GM23338 (cell line): ENCODE data around the gene SMTNL2. TPM values are rescaled to one million over a fixed set of nuclear protein-coding genes. Genes with fewer than 3 reads are reported as not detected.

Experiments
- ATAC-seq: fragments of 200-7000 bp; cut with Tn5 transposase; 3 replicates; pipeline ENCODE4 v1.9.1; 2020
- DNase-seq: peaks from one replicate; pipeline ENCODE4 v3.0.0-alpha.2; 2015; ENCODE audit warnings: low spot score
- H2AFZ ChIP-seq: fragments of 200-600 bp; sonication (generic); 2 replicates; pipeline ENCODE4 v1.8.0; 2016; ENCODE audit warnings: antibody characterized with exemption, mild to moderate bottlenecking, moderate library complexity
- H3F3A ChIP-seq: fragments of 200-600 bp; sonication (generic); replicated peaks from 2 replicates; pipeline ENCODE4 v1.8.0; 2017; ENCODE audit warnings: antibody characterized with exemption, mixed run types, low read depth
- H3K27ac ChIP-seq: fragments of 200-600 bp; sonication (generic); 2 replicates; pipeline ENCODE4 v1.6.1; 2016; ENCODE audit warnings: low read depth
- H3K27me3 ChIP-seq: fragments of 200-600 bp; sonication (generic); 2 replicates; pipeline ENCODE4 v1.8.0; 2016; ENCODE audit warnings: mild to moderate bottlenecking, mixed run types, moderate library complexity; ENCODE audit not compliant: insufficient read depth
- H3K36me3 ChIP-seq: fragments of 200-600 bp; sonication (generic); 2 replicates; pipeline ENCODE4 v1.8.0; 2016; ENCODE audit warnings: mild to moderate bottlenecking; ENCODE audit not compliant: insufficient read depth
- H3K4me1 ChIP-seq: fragments of 200-600 bp; sonication (generic); 2 replicates; pipeline ENCODE4 v1.8.0; 2016; ENCODE audit warnings: mild to moderate bottlenecking, moderate library complexity; ENCODE audit not compliant: insufficient read depth
- H3K4me2 ChIP-seq: fragments of 200-600 bp; sonication (generic); 2 replicates; pipeline ENCODE4 v1.7.1; 2017; ENCODE audit warnings: mixed run types
- H3K4me3 ChIP-seq: fragments of 200-600 bp; sonication (generic); 2 replicates; pipeline ENCODE4 v1.6.1; 2016; ENCODE audit warnings: mixed run types
- H3K79me2 ChIP-seq: fragments of 200-600 bp; sonication (generic); replicated peaks from 2 replicates; pipeline ENCODE4 v1.8.0; 2017; ENCODE audit warnings: mild to moderate bottlenecking; ENCODE audit not compliant: insufficient read depth
- H3K9me2 ChIP-seq: fragments of 200-600 bp; sonication (generic); 2 replicates; pipeline ENCODE4 v1.8.0; 2017; ENCODE audit not compliant: insufficient read depth
- H4K20me1 ChIP-seq: fragments of 200-600 bp; sonication (generic); replicated peaks from 2 replicates; pipeline ENCODE4 v1.8.0; 2017; ENCODE audit warnings: mild to moderate bottlenecking; ENCODE audit not compliant: insufficient read depth
- H3K27ac Mint-ChIP-seq: 2 replicates; pipeline ENCODE4 v1.8.0; 2020; ENCODE audit warnings: inconsistent platforms, mild to moderate bottlenecking, moderate library complexity, mixed read lengths
- H3K27me3 Mint-ChIP-seq: 3 replicates; pipeline ENCODE4 v1.8.0; 2022; ENCODE audit warnings: low read depth, mild to moderate bottlenecking, moderate library complexity, mixed read lengths, inconsistent platforms; ENCODE audit not compliant: insufficient read depth, poor library complexity
- H3K36me3 Mint-ChIP-seq: 3 replicates; pipeline ENCODE4 v1.8.0; 2021; ENCODE audit warnings: low read depth, mild to moderate bottlenecking, inconsistent platforms, moderate library complexity, mixed read lengths
- H3K4me1 Mint-ChIP-seq: 3 replicates; pipeline ENCODE4 v1.8.0; 2020; ENCODE audit warnings: mild to moderate bottlenecking, inconsistent platforms, mixed read lengths
- H3K4me3 Mint-ChIP-seq: 3 replicates; pipeline ENCODE4 v1.8.0; 2021; ENCODE audit warnings: moderate library complexity, mild to moderate bottlenecking, inconsistent platforms, mixed read lengths
- H3K9me3 Mint-ChIP-seq: 3 replicates; pipeline ENCODE4 v1.8.0; 2020; ENCODE audit warnings: moderate library complexity, mild to moderate bottlenecking, inconsistent platforms, mixed read lengths
- CREB1 ChIP-seq: fragments of 250-450 bp; sonication (Bioruptor Pico); IDR thresholded peaks from 2 replicates; pipeline ENCODE4 v1.5.0; 2020; ENCODE audit warnings: low read depth, mild to moderate bottlenecking, moderate library complexity
- CTCF ChIP-seq, 2 experiments: fragments of 200-600 bp in 1 of 2; sonication (generic) in 1 of 2; conservative IDR thresholded peaks; 2 replicates each; pipeline versions ENCODE4 v1.5.1 to v1.6.1; 2016 to 2017; ENCODE audit warnings: antibody characterized with exemption in 2 of 2, low read depth in 2 of 2, mild to moderate bottlenecking in 2 of 2, moderate library complexity in 1 of 2
- EZH2 ChIP-seq: fragments of 200-600 bp; sonication (generic); IDR thresholded peaks from one replicate; pipeline ENCODE4 v1.8.0; 2017; ENCODE audit warnings: antibody characterized with exemption, mild to moderate bottlenecking, low read depth; ENCODE audit not compliant: unreplicated experiment
- JUNB ChIP-seq: IDR thresholded peaks from one replicate; pipeline ENCODE4 v1.6.1; 2016; ENCODE audit warnings: antibody characterized with exemption; ENCODE audit not compliant: unreplicated experiment
- NANOG ChIP-seq: IDR thresholded peaks from 2 replicates; pipeline ENCODE4 v1.6.1; 2016; ENCODE audit warnings: antibody characterized with exemption, borderline replicate concordance
- POLR2AphosphoS5 ChIP-seq: IDR thresholded peaks from 2 replicates; pipeline ENCODE4 v1.6.1; 2016; ENCODE audit warnings: antibody characterized with exemption, low read depth
- REST ChIP-seq: IDR thresholded peaks from one replicate; pipeline ENCODE4 v1.6.1; 2018; ENCODE audit warnings: antibody characterized with exemption; ENCODE audit not compliant: unreplicated experiment
- STAT1 ChIP-seq: IDR thresholded peaks from one replicate; pipeline ENCODE4 v1.6.1; 2016; ENCODE audit warnings: antibody characterized with exemption; ENCODE audit not compliant: unreplicated experiment
- ZNF114 ChIP-seq: fragments of 250-450 bp; sonication (Bioruptor Pico); IDR thresholded peaks from 2 replicates; pipeline ENCODE4 v1.5.0; 2020; ENCODE audit warnings: mild to moderate bottlenecking, moderate library complexity
- ZNF331 ChIP-seq: fragments of 250-450 bp; sonication (Bioruptor Pico); IDR thresholded peaks from 2 replicates; pipeline ENCODE4 v1.5.0; 2020; ENCODE audit warnings: low read depth, mild to moderate bottlenecking, moderate library complexity
- polyA plus RNA-seq: library from polyadenylated mRNA; unstranded; fragments of >200 nt; fragmentation: Nextera tagmentation; extraction: Ambion mirVana; gene quantifications from 2 replicates; pipeline ENCODE4 v1.2.1, GENCODE V29; 2016
- total RNA-seq: library from RNA; depleted of rRNA; stranded (reverse); fragments of >200 nt; shearing (Covaris generic); gene quantifications from 2 replicates; pipeline ENCODE4 v1.2.3, GENCODE V29; 2014
- TF ChIP-seq, protein P1 (sequence below): IDR thresholded peaks from 2 replicates; pipeline ENCODE4 v1.6.1; 2016; ENCODE audit warnings: antibody characterized with exemption

SMTNL2 gene
- total and polyA plus RNA-seq, 2 experiments from 2014 or later = 1.3 to 4.3 TPM

GRCh38 chr17:4544135-4544950, 40.0 kb upstream of the SMTNL2 start (continued):
- TF ChIP-seq EZH2 = no peak
- TF ChIP-seq ZNF331 = no peak
- no peak for TF ChIP-seq ZNF114 (CRISPR knock-in tag)
- TF ChIP-seq STAT1 = no peak
- TF ChIP-seq REST = no peak
- TF ChIP-seq CREB1 (CRISPR knock-in tag) = no peak
- no peak for TF ChIP-seq NANOG
- TF ChIP-seq, protein P1, sequence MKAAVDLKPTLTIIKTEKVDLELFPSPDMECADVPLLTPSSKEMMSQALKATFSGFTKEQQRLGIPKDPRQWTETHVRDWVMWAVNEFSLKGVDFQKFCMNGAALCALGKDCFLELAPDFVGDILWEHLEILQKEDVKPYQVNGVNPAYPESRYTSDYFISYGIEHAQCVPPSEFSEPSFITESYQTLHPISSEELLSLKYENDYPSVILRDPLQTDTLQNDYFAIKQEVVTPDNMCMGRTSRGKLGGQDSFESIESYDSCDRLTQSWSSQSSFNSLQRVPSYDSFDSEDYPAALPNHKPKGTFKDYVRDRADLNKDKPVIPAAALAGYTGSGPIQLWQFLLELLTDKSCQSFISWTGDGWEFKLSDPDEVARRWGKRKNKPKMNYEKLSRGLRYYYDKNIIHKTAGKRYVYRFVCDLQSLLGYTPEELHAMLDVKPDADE = no peak
- no peak for TF ChIP-seq JUNB

DNA sequence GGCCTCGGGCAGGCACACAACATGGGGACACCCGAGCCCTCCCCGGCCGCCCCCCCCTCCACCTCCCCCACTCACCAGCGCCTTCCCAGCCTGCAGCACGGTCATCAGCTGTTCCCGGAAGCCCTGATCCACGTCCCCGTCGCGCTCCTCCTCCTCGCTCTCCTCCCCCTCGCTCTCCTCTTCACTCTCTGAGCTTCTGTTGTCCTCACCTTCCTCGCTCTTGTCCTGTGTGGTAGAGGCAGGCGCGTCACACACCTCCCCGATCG, 39.4 kb upstream of the SMTNL2 start:
- Histone ChIP-seq H3K79me2 (no peaks in the 10 kb centered on the region), H3K27me3 (no peaks in the 10 kb centered on the region), H3K36me3 (peaks cover 9% of the 10 kb centered on the region), H3K4me3 (no peak overlapping the region), H3K4me1 (no peaks in the 10 kb centered on the region), H3K4me2 (no peak overlapping the region), H4K20me1 (peaks cover 27% of the 10 kb centered on the region), H3F3A (0 out of 2 replicates have a peak, but pooled peaks cover 2% of the 10 kb centered on the region), H2AFZ (no peak overlapping the region), H3K9me2 (no peaks in the 10 kb centered on the region), H3K27ac (no peak overlapping the region)
- Mint-ChIP-seq H3K4me3 (no peak overlapping the region), H3K36me3 (peaks cover 83% of the 10 kb centered on the region), H3K27me3 (peaks cover 22% of the 10 kb centered on the region), H3K4me1 (0 out of 3 replicates have a peak, but pooled peaks cover 3% of the 10 kb centered on the region), H3K27ac (no peak overlapping the region), H3K9me3 (no peaks in the 10 kb centered on the region)
- ATAC-seq (no peak), DNase-seq (no peak)
- TF ChIP-seq CREB1 (CRISPR knock-in tag) (no peak), CTCF (conservative IDR thresholded peaks at IDR 0.05; ENCODE audit: low read depth in 2 of 2) (no peak), JUNB (no peak), EZH2 (no peak), REST (no peak), POLR2AphosphoS5 (no peak), STAT1 (no peak), ZNF331 (no peak)
- TF ChIP-seq, protein P1 = no peak
